K562 (cell line): ENCODE measurements around the gene SLC66A3. TPM values are rescaled to one million over a fixed set of nuclear protein-coding genes. Genes with fewer than 3 reads are reported as not detected.
A peak's percentile ranks its signal among the peaks of the same experiment; 100 is the strongest.

ENCODE experiments used
- BHLHE40 ChIP-seq: IDR thresholded peaks from 2 replicates; pipeline ENCODE4 v1.6.1; 2011; ENCODE audit warnings: low read length, improper control_type of control experiment
- BRCA1 ChIP-seq, 2 experiments: fragments of 450-650 bp in 1 of 2; sonication (generic) in 1 of 2; formaldehyde crosslinking in 1 of 2; IDR thresholded peaks; 2 replicates each; pipeline versions ENCODE4 v1.5.0 to v1.6.1; 2017 to 2020; ENCODE audit warnings: mild to moderate bottlenecking in 1 of 2, missing genetic modification reagents in 1 of 2
- ELF1 ChIP-seq: fragments of 200-800 bp; sonication (Bioruptor generic); IDR thresholded peaks from 2 replicates; pipeline ENCODE4 v1.6.1; 2016; ENCODE audit warnings: missing genetic modification characterization, missing compliant biosample characterization
- ETV5 ChIP-seq: sonication (generic); formaldehyde crosslinking; IDR thresholded peaks from 2 replicates; pipeline ENCODE4 v1.4.0; 2020; ENCODE audit warnings: low read depth, mild to moderate bottlenecking, missing genetic modification reagents
- FOXA3 ChIP-seq, 2 experiments: fragments of 450-650 bp in 1 of 2; sonication (generic) in 1 of 2; formaldehyde crosslinking; IDR thresholded peaks in 1 of 2; conservative IDR thresholded peaks in 1 of 2; 2 replicates each; pipeline versions ENCODE4 v1.4.0 to v1.8.0; 2020 to 2022; ENCODE audit warnings: mild to moderate bottlenecking in 2 of 2, missing genetic modification reagents in 1 of 2
- JUND ChIP-seq, 2 experiments: IDR thresholded peaks; 2 replicates in 1 of 2; 3 replicates in 1 of 2; pipeline ENCODE4 v1.6.1; 2011; ENCODE audit warnings: borderline replicate concordance in 2 of 2, low read depth in 2 of 2, low read length in 2 of 2, improper control_type of control experiment in 1 of 2, missing biosample characterization in 1 of 2, missing genetic modification characterization in 1 of 2, missing genetic modification reagents in 1 of 2
- MCM5 ChIP-seq: fragments of 450-650 bp; IDR thresholded peaks from 2 replicates; pipeline ENCODE4 v1.6.1; 2016; ENCODE audit warnings: low read depth
- MYC ChIP-seq, 2 experiments: fragments of 250-450 bp in 1 of 2; sonication (Bioruptor Pico) in 1 of 2; IDR thresholded peaks; 2 replicates each; pipeline versions ENCODE4 v1.5.1 to v1.6.1; 2012 to 2021; ENCODE audit warnings: low read depth in 2 of 2, borderline replicate concordance in 1 of 2, improper control_type of control experiment in 1 of 2, low read length in 1 of 2, mild to moderate bottlenecking in 1 of 2, moderate library complexity in 1 of 2
- PHB ChIP-seq: fragments of 250-450 bp; sonication (Bioruptor Pico); IDR thresholded peaks from 2 replicates; pipeline ENCODE4 v1.5.0; 2021
- RBM17 ChIP-seq: fragments of 200-400 bp; formaldehyde crosslinking; IDR thresholded peaks from 2 replicates; pipeline ENCODE4 v1.6.1; 2017; ENCODE audit warnings: low read depth, mild to moderate bottlenecking, low read length, borderline replicate concordance
- SMAD1 ChIP-seq: fragments of 150-350 bp; IDR thresholded peaks from 2 replicates; pipeline ENCODE4 v1.6.1; 2014; ENCODE audit warnings: low read length, low read depth; ENCODE audit not compliant: partially characterized antibody
- TAF1 ChIP-seq: IDR thresholded peaks from 2 replicates; pipeline ENCODE4 v1.6.1; 2011; ENCODE audit warnings: mild to moderate bottlenecking, low read length, moderate library complexity; ENCODE audit not compliant: insufficient read depth, control insufficient read depth, severe bottlenecking; ENCODE audit errors: extremely low read depth
- XRCC4 ChIP-seq: IDR thresholded peaks from one replicate; pipeline ENCODE4 v1.6.1; 2011; ENCODE audit not compliant: insufficient read depth, insufficient read length; ENCODE audit errors: extremely low read depth
- ZEB2 ChIP-seq: fragments of 450-650 bp; IDR thresholded peaks from 2 replicates; pipeline ENCODE4 v1.6.1; 2016
- polyA plus RNA-seq, 8 experiments: library from polyadenylated mRNA; depleted of rRNA in 4 of 8; stranded (reverse) in 5 of 8; unstranded in 3 of 8; fragments of >200 nt; fragmentation: Nextera tagmentation in 2 of 8; fragmentation: Illumina TruSeq in 1 of 8; extraction: Ambion mirVana in 2 of 8; extraction: Trizol in 1 of 8; gene quantifications; 2 replicates each; pipeline versions ENCODE4 v1.2.1 to v1.2.3, GENCODE V29; 2011 to 2014; ENCODE audit warnings: inconsistent platforms in 1 of 8, missing spikeins in 1 of 8
- total RNA-seq, 7 experiments: library from RNA; depleted of rRNA in 6 of 7; stranded (reverse); fragments of >200 nt in 6 of 7; fragmentation: Illumina TruSeq in 2 of 7; extraction: Trizol in 2 of 7; gene quantifications; 2 replicates each; pipeline versions ENCODE4 v1.2.1 to v1.2.3, GENCODE V29; 2011 to 2021; ENCODE audit warnings: low replicate concordance in 1 of 7
- TF ChIP-seq, protein P1 (sequence below): fragments of 250-450 bp; sonication (Bioruptor Pico); IDR thresholded peaks from 2 replicates; pipeline ENCODE4 v1.4.0; 2020; ENCODE audit warnings: mild to moderate bottlenecking, moderate library complexity
- TF ChIP-seq, protein P2 (sequence below): IDR thresholded peaks from 2 replicates; pipeline ENCODE4 v1.6.1; 2012; ENCODE audit warnings: low read depth, low read length, improper control_type of control experiment, borderline replicate concordance

SLC66A3 gene
- total and polyA plus RNA-seq, 9 of the 15 experiments (the other 6 are each of a cell fraction or from before 2014, with no cell fraction given) = 2.8 to 30.0 (median 9.1) TPM

- TF ChIP-seq, protein P1, sequence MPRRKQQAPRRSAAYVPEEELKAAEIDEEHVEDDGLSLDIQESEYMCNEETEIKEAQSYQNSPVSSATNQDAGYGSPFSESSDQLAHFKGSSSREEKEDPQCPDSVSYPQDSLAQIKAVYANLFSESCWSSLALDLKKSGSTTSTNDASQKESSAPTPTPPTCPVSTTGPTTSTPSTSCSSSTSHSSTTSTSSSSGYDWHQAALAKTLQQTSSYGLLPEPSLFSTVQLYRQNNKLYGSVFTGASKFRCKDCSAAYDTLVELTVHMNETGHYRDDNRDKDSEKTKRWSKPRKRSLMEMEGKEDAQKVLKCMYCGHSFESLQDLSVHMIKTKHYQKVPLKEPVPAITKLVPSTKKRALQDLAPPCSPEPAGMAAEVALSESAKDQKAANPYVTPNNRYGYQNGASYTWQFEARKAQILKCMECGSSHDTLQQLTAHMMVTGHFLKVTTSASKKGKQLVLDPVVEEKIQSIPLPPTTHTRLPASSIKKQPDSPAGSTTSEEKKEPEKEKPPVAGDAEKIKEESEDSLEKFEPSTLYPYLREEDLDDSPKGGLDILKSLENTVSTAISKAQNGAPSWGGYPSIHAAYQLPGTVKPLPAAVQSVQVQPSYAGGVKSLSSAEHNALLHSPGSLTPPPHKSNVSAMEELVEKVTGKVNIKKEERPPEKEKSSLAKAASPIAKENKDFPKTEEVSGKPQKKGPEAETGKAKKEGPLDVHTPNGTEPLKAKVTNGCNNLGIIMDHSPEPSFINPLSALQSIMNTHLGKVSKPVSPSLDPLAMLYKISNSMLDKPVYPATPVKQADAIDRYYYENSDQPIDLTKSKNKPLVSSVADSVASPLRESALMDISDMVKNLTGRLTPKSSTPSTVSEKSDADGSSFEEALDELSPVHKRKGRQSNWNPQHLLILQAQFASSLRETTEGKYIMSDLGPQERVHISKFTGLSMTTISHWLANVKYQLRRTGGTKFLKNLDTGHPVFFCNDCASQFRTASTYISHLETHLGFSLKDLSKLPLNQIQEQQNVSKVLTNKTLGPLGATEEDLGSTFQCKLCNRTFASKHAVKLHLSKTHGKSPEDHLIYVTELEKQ (CRISPR knock-in tag) = no peak
- TF ChIP-seq, protein P2, sequence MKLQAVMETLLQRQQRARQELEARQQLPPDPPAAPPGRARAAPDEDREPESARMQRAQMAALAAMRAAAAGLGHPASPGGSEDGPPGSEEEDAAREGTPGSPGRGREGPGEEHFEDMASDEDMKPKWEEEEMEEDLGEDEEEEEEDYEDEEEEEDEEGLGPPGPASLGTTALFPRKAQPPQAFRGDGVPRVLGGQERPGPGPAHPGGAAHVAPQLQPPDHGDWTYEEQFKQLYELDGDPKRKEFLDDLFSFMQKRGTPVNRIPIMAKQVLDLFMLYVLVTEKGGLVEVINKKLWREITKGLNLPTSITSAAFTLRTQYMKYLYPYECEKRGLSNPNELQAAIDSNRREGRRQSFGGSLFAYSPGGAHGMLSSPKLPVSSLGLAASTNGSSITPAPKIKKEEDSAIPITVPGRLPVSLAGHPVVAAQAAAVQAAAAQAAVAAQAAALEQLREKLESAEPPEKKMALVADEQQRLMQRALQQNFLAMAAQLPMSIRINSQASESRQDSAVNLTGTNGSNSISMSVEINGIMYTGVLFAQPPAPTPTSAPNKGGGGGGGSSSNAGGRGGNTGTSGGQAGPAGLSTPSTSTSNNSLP = no peak
- TF ChIP-seq ETV5 (CRISPR knock-in tag) (no peak), XRCC4 (no peak), MYC (IDR thresholded peaks at IDR 0.05; ENCODE audit: low read depth, low read length) (0 out of 2 replicates have a peak, but pooled peaks have one; percentile 35), MYC (CRISPR knock-in tag; IDR thresholded peaks at IDR 0.05; ENCODE audit: borderline replicate concordance, low read depth) (no peak), MCM5 (no peak), TAF1 (no peak), ZEB2 (0 out of 2 replicates have a peak, but pooled peaks have one; percentile 50), RBM17 (no peak), FOXA3 (CRISPR knock-in tag; conservative IDR thresholded peaks at IDR 0.05 in 1 of 2, IDR thresholded peaks at IDR 0.05 in 1 of 2) (no peak), JUND (IDR thresholded peaks at IDR 0.05; ENCODE audit: borderline replicate concordance, low read depth, low read length) (0 out of 2 replicates have a peak, but pooled peaks have one; percentile 13), JUND (tag; IDR thresholded peaks at IDR 0.05; ENCODE audit: borderline replicate concordance, low read depth, low read length) (no peak), BRCA1 (IDR thresholded peaks at IDR 0.05) (no peak), BRCA1 (CRISPR knock-in tag; IDR thresholded peaks at IDR 0.05) (no peak), SMAD1 (no peak), PHB (CRISPR knock-in tag) (no peak), BHLHE40 (0 out of 2 replicates have a peak, but pooled peaks have one; percentile 34), ELF1 (tag) (no peak)
Observed at GRCh38 chr2:11123856-11124759, 31.2 kb upstream of the SLC66A3 start (continued).
